HCT116 (cell line): ENCODE results near the gene MUC13. TPM values are rescaled to one million over a fixed set of nuclear protein-coding genes. Genes with fewer than 3 reads are reported as not detected.

Experiments used
- ATAC-seq: fragments of 200-7000 bp; cut with Tn5 transposase; 2 replicates; pipeline ENCODE4 v1.9.1; 2020; ENCODE audit warnings: mild to moderate bottlenecking, moderate library complexity
- BruUV-seq: library from RNA; stranded (reverse); fragments of 400-500 nt; replicated peaks from 2 replicates; lab custom pipeline; 2021; lab: Mats Ljungman, UMichigan
- CTCF ChIA-PET: fragments of 300-600 bp; sonication (Branson Sonifier 250); formaldehyde crosslinking; loops from one replicate; lab custom pipeline; 2021; ENCODE audit warnings: antibody characterized with exemption; lab: Charles Lee
- POLR2A ChIA-PET: fragments of 300-600, 350-600 bp; sonication (Branson Sonifier 250); formaldehyde crosslinking; loops from one replicate; lab custom pipeline; 2021; ENCODE audit warnings: antibody characterized with exemption; lab: Charles Lee
- RAD21 ChIA-PET, 2 experiments: fragments of 300-600 bp; sonication (Branson Sonifier 250); formaldehyde crosslinking; loops; one replicate each; lab custom pipeline; 2023; ENCODE audit warnings: low total read pairs in 2 of 2; ENCODE audit not compliant: uncharacterized antibody in 2 of 2, unreplicated experiment in 2 of 2, low non-redundant PET in 1 of 2; lab: Charles Lee
- DNase-seq: peaks from one replicate; pipeline ENCODE4 v3.0.0-alpha.2; 2010; ENCODE audit warnings: low read depth, low spot score
- H2AFZ ChIP-seq: fragments of 200-600 bp; shearing (Covaris generic), sonication (generic); 2 replicates; pipeline ENCODE4 v1.6.1; 2017; ENCODE audit warnings: low read depth, mixed run types, mixed read lengths, antibody characterized with exemption, low read length; ENCODE audit not compliant: poor library complexity, severe bottlenecking
- H3K27ac ChIP-seq: 2 replicates; pipeline ENCODE4 v1.5.1; 2012; ENCODE audit warnings: low read depth, low read length
- H3K27me3 ChIP-seq: fragments of 200-600 bp; sonication (generic); 2 replicates; pipeline ENCODE4 v1.6.1; 2016; ENCODE audit warnings: mixed run types, low read length, mixed read lengths; ENCODE audit not compliant: insufficient read depth
- H3K36me3 ChIP-seq, 2 experiments: fragments of 200-500 bp in 1 of 2; fragments of 200-600 bp in 1 of 2; sonication (Bioruptor generic) in 1 of 2; sonication (generic) in 1 of 2; 2 replicates each; pipeline versions ENCODE4 v1.5.1 to v1.6.1; 2014 to 2016; ENCODE audit warnings: low read length in 2 of 2, inconsistent platforms in 1 of 2, mixed read lengths in 1 of 2, mixed run types in 1 of 2; ENCODE audit not compliant: insufficient read depth in 2 of 2, control insufficient read depth in 1 of 2
- H3K4me1 ChIP-seq, 2 experiments: fragments of 200-600 bp in 1 of 2; sonication (generic) in 1 of 2; 2 replicates each; pipeline versions ENCODE4 v1.5.1 to v1.6.1; 2012 to 2017; ENCODE audit warnings: low read length in 2 of 2, inconsistent platforms in 1 of 2, mild to moderate bottlenecking in 1 of 2, mixed read lengths in 1 of 2, mixed run types in 1 of 2, moderate library complexity in 1 of 2; ENCODE audit not compliant: insufficient read depth in 2 of 2, control insufficient read depth in 1 of 2
- H3K4me2 ChIP-seq: fragments of 200-600 bp; sonication (generic); 2 replicates; pipeline ENCODE4 v1.6.1; 2017; ENCODE audit warnings: mixed run types, low read length, mixed read lengths
- H3K4me3 ChIP-seq, 2 experiments: fragments of 200-600 bp in 1 of 2; sonication (generic) in 1 of 2; replicated peaks in 1 of 2; 2 replicates each; pipeline ENCODE4 v1.5.1; 2011 to 2016; ENCODE audit warnings: low read length in 2 of 2, control low read depth in 1 of 2, low read depth in 1 of 2, mild to moderate bottlenecking in 1 of 2, mixed read lengths in 1 of 2, mixed run types in 1 of 2
- H3K79me2 ChIP-seq: fragments of 200-600 bp; sonication (generic); 2 replicates; pipeline ENCODE4 v1.6.1; 2017; ENCODE audit warnings: mild to moderate bottlenecking, mixed run types, low read length, moderate library complexity, mixed read lengths; ENCODE audit not compliant: insufficient read depth
- H3K9ac ChIP-seq: fragments of 200-600 bp; sonication (generic); 2 replicates; pipeline ENCODE4 v1.6.1; 2016; ENCODE audit warnings: low read length, mixed read lengths
- H3K9me2 ChIP-seq: fragments of 200-600 bp; sonication (generic), shearing (Covaris generic); 2 replicates; pipeline ENCODE4 v1.6.1; 2017; ENCODE audit warnings: mixed run types, mild to moderate bottlenecking, moderate library complexity; ENCODE audit not compliant: insufficient read depth
- H3K9me3 ChIP-seq, 2 experiments: fragments of 200-500 bp in 1 of 2; fragments of 200-600 bp in 1 of 2; sonication (Bioruptor generic) in 1 of 2; sonication (generic) in 1 of 2; 2 replicates each; pipeline ENCODE4 v1.6.1; 2014 to 2017; ENCODE audit warnings: low read length in 2 of 2, mixed read lengths in 2 of 2, inconsistent platforms in 1 of 2, low read depth in 1 of 2, mild to moderate bottlenecking in 1 of 2, mixed run types in 1 of 2, moderate library complexity in 1 of 2; ENCODE audit not compliant: control insufficient read depth in 1 of 2, insufficient read depth in 1 of 2
- H4K20me1 ChIP-seq: fragments of 200-600 bp; sonication (generic), shearing (Covaris generic); 2 replicates; pipeline ENCODE4 v1.6.1; 2017; ENCODE audit warnings: mixed run types, mild to moderate bottlenecking, moderate library complexity; ENCODE audit not compliant: insufficient read depth
- CBX3 ChIP-seq: IDR thresholded peaks from 2 replicates; pipeline ENCODE4 v1.6.1; 2012; ENCODE audit warnings: low read depth
- CEBPB ChIP-seq: IDR thresholded peaks from 2 replicates; pipeline ENCODE4 v1.6.1; 2012; ENCODE audit warnings: low read depth
- EGR1 ChIP-seq: IDR thresholded peaks from 2 replicates; pipeline ENCODE4 v1.6.1; 2012; ENCODE audit warnings: low read depth
- EZH2 ChIP-seq: fragments of 200-600 bp; sonication (generic); IDR thresholded peaks from 2 replicates; pipeline ENCODE4 v1.6.1; 2017; ENCODE audit warnings: antibody characterized with exemption, mixed run types
- EZH2phosphoT487 ChIP-seq: fragments of 200-600 bp; IDR thresholded peaks from 2 replicates; pipeline ENCODE4 v1.6.1; 2018; ENCODE audit warnings: antibody characterized with exemption, borderline replicate concordance
- FOSL1 ChIP-seq: IDR thresholded peaks from 2 replicates; pipeline ENCODE4 v1.6.1; 2012; ENCODE audit warnings: low read depth
- JUND ChIP-seq: IDR thresholded peaks from 2 replicates; pipeline ENCODE4 v1.6.1; 2012
- POLR2AphosphoS5 ChIP-seq: IDR thresholded peaks from 2 replicates; pipeline ENCODE4 v1.6.1; 2011; ENCODE audit warnings: mild to moderate bottlenecking, low read depth, low read length, moderate library complexity
- RAD21 ChIP-seq: IDR thresholded peaks from 2 replicates; pipeline ENCODE4 v1.6.1; 2012; ENCODE audit warnings: low read depth, mild to moderate bottlenecking
- SRF ChIP-seq: IDR thresholded peaks from 2 replicates; pipeline ENCODE4 v1.6.1; 2012; ENCODE audit warnings: low read depth
- TCF7L2 ChIP-seq: IDR thresholded peaks from 2 replicates; pipeline ENCODE4 v1.7.0; 2011; ENCODE audit warnings: borderline replicate concordance, inconsistent platforms; ENCODE audit not compliant: insufficient read depth, insufficient read length; ENCODE audit errors: extremely low read depth
- YY1 ChIP-seq: IDR thresholded peaks from 2 replicates; pipeline ENCODE4 v1.6.1; 2011; ENCODE audit warnings: low read length, low read depth, moderate library complexity, mild to moderate bottlenecking; ENCODE audit not compliant: insufficient replicate concordance; ENCODE audit errors: extremely low read depth
- ZBTB33 ChIP-seq: IDR thresholded peaks from 2 replicates; pipeline ENCODE4 v1.6.1; 2011; ENCODE audit warnings: mild to moderate bottlenecking, low read length, moderate library complexity; ENCODE audit not compliant: insufficient replicate concordance; ENCODE audit errors: extremely low read depth
- ZFX ChIP-seq: fragments of 450-650 bp; IDR thresholded peaks from 2 replicates; pipeline ENCODE4 v1.6.1; 2017
- ZNF274 ChIP-seq: fragments of 200-500 bp; sonication (Bioruptor generic); IDR thresholded peaks from 2 replicates; pipeline ENCODE4 v1.6.1; 2014; ENCODE audit warnings: mild to moderate bottlenecking, low read depth, low read length, inconsistent platforms
- intact Hi-C: fragments of 100-400 bp; cut with micrococcal nuclease; formaldehyde crosslinking; loops from 2 replicates; pipeline ENCODE4 v1.10.0; 2022
- total RNA-seq: library from RNA; stranded (reverse); gene quantifications from one replicate; pipeline ENCODE4 v1.2.1, GENCODE V29; 2021; ENCODE audit not compliant: unreplicated experiment
- TF ChIP-seq, protein P1 (sequence below): IDR thresholded peaks from 2 replicates; pipeline ENCODE4 v1.6.1; 2012; ENCODE audit warnings: low read depth
- TF ChIP-seq, protein P2 (sequence below): IDR thresholded peaks from 2 replicates; pipeline ENCODE4 v1.6.1; 2012

Gene MUC13
- total RNA-seq, 1 experiment from 2014 or later, result 0.44 TPM

GRCh38 chr3:124888482-124889441, 45.8 kb downstream of the MUC13 start:
- ATAC-seq (no peak), DNase-seq (no peak)
- intact Hi-C loops, result no loop called here
- Histone ChIP-seq H3K27ac (no peak overlapping the region), H3K27me3 (no peaks in the 10 kb centered on the region), H3K9me3 (no peaks in the 10 kb centered on the region), H2AFZ (no peak overlapping the region), H3K4me1 (peaks cover 25 to 39% of the 10 kb centered on the region in 2 experiments), H3K36me3 (no peaks in the 10 kb centered on the region), H3K4me2 (peak overlapping the region; percentile 98), H3K9me2 (no peaks in the 10 kb centered on the region), H3K4me3 (no peak overlapping the region), H3K79me2 (peaks cover 17% of the 10 kb centered on the region), H4K20me1 (no peaks in the 10 kb centered on the region), H3K9ac (no peak overlapping the region)
- no TSS peak for BruUV-seq
- TF ChIP-seq SRF, result no peak
- TF ChIP-seq CBX3, result no peak
- no peak for TF ChIP-seq EZH2
- no peak for TF ChIP-seq POLR2AphosphoS5
- TF ChIP-seq, protein P1, sequence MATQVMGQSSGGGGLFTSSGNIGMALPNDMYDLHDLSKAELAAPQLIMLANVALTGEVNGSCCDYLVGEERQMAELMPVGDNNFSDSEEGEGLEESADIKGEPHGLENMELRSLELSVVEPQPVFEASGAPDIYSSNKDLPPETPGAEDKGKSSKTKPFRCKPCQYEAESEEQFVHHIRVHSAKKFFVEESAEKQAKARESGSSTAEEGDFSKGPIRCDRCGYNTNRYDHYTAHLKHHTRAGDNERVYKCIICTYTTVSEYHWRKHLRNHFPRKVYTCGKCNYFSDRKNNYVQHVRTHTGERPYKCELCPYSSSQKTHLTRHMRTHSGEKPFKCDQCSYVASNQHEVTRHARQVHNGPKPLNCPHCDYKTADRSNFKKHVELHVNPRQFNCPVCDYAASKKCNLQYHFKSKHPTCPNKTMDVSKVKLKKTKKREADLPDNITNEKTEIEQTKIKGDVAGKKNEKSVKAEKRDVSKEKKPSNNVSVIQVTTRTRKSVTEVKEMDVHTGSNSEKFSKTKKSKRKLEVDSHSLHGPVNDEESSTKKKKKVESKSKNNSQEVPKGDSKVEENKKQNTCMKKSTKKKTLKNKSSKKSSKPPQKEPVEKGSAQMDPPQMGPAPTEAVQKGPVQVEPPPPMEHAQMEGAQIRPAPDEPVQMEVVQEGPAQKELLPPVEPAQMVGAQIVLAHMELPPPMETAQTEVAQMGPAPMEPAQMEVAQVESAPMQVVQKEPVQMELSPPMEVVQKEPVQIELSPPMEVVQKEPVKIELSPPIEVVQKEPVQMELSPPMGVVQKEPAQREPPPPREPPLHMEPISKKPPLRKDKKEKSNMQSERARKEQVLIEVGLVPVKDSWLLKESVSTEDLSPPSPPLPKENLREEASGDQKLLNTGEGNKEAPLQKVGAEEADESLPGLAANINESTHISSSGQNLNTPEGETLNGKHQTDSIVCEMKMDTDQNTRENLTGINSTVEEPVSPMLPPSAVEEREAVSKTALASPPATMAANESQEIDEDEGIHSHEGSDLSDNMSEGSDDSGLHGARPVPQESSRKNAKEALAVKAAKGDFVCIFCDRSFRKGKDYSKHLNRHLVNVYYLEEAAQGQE, result no peak
- no peak for TF ChIP-seq ZFX
- no peak for TF ChIP-seq YY1
- no peak for TF ChIP-seq EGR1
- no peak for TF ChIP-seq ZBTB33
- no peak for TF ChIP-seq TCF7L2
- no peak for TF ChIP-seq JUND
- TF ChIP-seq, protein P2, sequence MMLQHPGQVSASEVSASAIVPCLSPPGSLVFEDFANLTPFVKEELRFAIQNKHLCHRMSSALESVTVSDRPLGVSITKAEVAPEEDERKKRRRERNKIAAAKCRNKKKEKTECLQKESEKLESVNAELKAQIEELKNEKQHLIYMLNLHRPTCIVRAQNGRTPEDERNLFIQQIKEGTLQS, result no peak
- TF ChIP-seq FOSL1, result no peak
- TF ChIP-seq RAD21, result no peak
- TF ChIP-seq EZH2phosphoT487, result no peak
- TF ChIP-seq ZNF274, result no peak
- no peak for TF ChIP-seq CEBPB
- POLR2A ChIA-PET, result no interaction called here
- RAD21 ChIA-PET, result interaction anchor here in 1 of 2 experiments (0.5 kb wide), 1 partner anchor 707 kb away, joined by 3 read pairs; the partner anchor contains the start of gene OSBPL11
- CTCF ChIA-PET, result interaction anchor here (1.3 kb wide), 1 partner anchor 13 kb away, joined by 4 read pairs; no protein-coding TSS in a partner anchor
